A549 (cell line): ENCODE results near the gene ENTPD6.

Experiments used
- CBX2 ChIP-seq: fragments of 200-600 bp; sonication (generic); IDR thresholded peaks from 2 replicates; pipeline ENCODE4 v1.6.1; 2016; ENCODE audit warnings: low read depth, mild to moderate bottlenecking, borderline replicate concordance
- CBX8 ChIP-seq: fragments of 200-600 bp; sonication (generic); IDR thresholded peaks from 2 replicates; pipeline ENCODE4 v1.6.1; 2016
- CHD2 ChIP-seq: fragments of 150-350 bp; IDR thresholded peaks from 2 replicates; pipeline ENCODE4 v1.6.1; 2014; ENCODE audit warnings: low read length; ENCODE audit not compliant: partially characterized antibody
- FOSL2 ChIP-seq, 2 experiments: fragments of 450-650 bp in 1 of 2; fragments of >200 bp in 1 of 2; sonication (Bioruptor Twin) in 1 of 2; formaldehyde crosslinking; IDR thresholded peaks; 2 replicates each; pipeline versions ENCODE4 v1.5.0 to v1.6.1; 2016 to 2020; ENCODE audit warnings: mild to moderate bottlenecking in 1 of 2, moderate library complexity in 1 of 2
- JUN ChIP-seq, 2 experiments: fragments of >200 bp; sonication (Bioruptor Twin); formaldehyde crosslinking; IDR thresholded peaks; 2 replicates in 1 of 2; 3 replicates in 1 of 2; pipeline ENCODE4 v1.6.1; 2016 to 2017
- MYC ChIP-seq: IDR thresholded peaks from 2 replicates; pipeline ENCODE4 v1.6.1; 2012; ENCODE audit warnings: mild to moderate bottlenecking, inconsistent platforms, low read length, improper control_type of control experiment, borderline replicate concordance
- POLR2A ChIP-seq: IDR thresholded peaks from 2 replicates; pipeline ENCODE4 v1.6.1; 2012; ENCODE audit warnings: mild to moderate bottlenecking, low read length
- RAD21 ChIP-seq, 2 experiments: fragments of >200 bp in 1 of 2; sonication (Bioruptor Twin) in 1 of 2; formaldehyde crosslinking in 1 of 2; IDR thresholded peaks in 1 of 2; conservative IDR thresholded peaks in 1 of 2; 2 replicates in 1 of 2; 3 replicates in 1 of 2; pipeline ENCODE4 v1.6.1; 2012 to 2018; ENCODE audit warnings: inconsistent platforms in 1 of 2
- RCOR1 ChIP-seq: fragments of 150-350 bp; IDR thresholded peaks from 2 replicates; pipeline ENCODE4 v1.6.1; 2014; ENCODE audit warnings: antibody characterized with exemption, low read length, low read depth
- SREBF2 ChIP-seq: fragments of 450-650 bp; IDR thresholded peaks from 2 replicates; pipeline ENCODE4 v1.6.1; 2014; ENCODE audit warnings: mild to moderate bottlenecking, moderate library complexity
- TF ChIP-seq, protein P1 (sequence below): fragments of >200 bp; sonication (Bioruptor Twin); formaldehyde crosslinking; IDR thresholded peaks from 3 replicates; pipeline ENCODE4 v1.5.1; 2016
- TF ChIP-seq, protein P2 (sequence below): fragments of 200-600 bp; sonication (generic); IDR thresholded peaks from 2 replicates; pipeline ENCODE4 v1.6.1; 2016; ENCODE audit warnings: antibody characterized with exemption, mild to moderate bottlenecking, moderate library complexity
- TF ChIP-seq, protein P3 (sequence below): fragments of 450-650 bp; IDR thresholded peaks from 2 replicates; pipeline ENCODE4 v1.6.1; 2014; ENCODE audit warnings: antibody characterized with exemption

DNA sequence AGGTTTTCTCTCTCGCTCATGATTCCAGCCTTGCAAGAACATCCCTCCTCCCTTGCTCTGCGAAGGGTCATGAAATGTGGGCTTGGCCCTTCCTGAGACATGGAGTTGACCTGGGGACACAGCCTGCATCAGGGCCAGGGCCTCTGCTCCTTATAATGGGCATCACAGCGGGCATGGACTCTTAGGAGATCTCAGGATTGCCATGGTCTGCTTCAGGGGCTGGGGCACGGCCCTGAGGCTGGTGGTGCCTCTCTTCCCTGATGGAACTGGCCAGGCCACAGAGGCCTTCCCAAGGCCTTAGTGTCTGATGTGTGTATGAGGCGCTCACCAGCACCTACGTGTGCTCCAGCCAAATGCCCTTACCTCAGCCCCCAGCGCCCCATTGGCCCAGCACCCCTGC, 23.9 kb downstream of the ENTPD6 start:
- TF ChIP-seq SREBF2 (no peak), POLR2A (no peak), RCOR1 (no peak), JUN (IDR thresholded peaks at IDR 0.05) (no peak), FOSL2 (IDR thresholded peaks at IDR 0.05) (no peak), FOSL2 (CRISPR knock-in tag; IDR thresholded peaks at IDR 0.05) (no peak), CHD2 (no peak), CBX8 (no peak), CBX2 (no peak), MYC (no peak), RAD21 (conservative IDR thresholded peaks at IDR 0.05 in 1 of 2, IDR thresholded peaks at IDR 0.05 in 1 of 2) (no peak)
- TF ChIP-seq, protein P1, sequence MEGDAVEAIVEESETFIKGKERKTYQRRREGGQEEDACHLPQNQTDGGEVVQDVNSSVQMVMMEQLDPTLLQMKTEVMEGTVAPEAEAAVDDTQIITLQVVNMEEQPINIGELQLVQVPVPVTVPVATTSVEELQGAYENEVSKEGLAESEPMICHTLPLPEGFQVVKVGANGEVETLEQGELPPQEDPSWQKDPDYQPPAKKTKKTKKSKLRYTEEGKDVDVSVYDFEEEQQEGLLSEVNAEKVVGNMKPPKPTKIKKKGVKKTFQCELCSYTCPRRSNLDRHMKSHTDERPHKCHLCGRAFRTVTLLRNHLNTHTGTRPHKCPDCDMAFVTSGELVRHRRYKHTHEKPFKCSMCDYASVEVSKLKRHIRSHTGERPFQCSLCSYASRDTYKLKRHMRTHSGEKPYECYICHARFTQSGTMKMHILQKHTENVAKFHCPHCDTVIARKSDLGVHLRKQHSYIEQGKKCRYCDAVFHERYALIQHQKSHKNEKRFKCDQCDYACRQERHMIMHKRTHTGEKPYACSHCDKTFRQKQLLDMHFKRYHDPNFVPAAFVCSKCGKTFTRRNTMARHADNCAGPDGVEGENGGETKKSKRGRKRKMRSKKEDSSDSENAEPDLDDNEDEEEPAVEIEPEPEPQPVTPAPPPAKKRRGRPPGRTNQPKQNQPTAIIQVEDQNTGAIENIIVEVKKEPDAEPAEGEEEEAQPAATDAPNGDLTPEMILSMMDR = no peak
- TF ChIP-seq, protein P2, sequence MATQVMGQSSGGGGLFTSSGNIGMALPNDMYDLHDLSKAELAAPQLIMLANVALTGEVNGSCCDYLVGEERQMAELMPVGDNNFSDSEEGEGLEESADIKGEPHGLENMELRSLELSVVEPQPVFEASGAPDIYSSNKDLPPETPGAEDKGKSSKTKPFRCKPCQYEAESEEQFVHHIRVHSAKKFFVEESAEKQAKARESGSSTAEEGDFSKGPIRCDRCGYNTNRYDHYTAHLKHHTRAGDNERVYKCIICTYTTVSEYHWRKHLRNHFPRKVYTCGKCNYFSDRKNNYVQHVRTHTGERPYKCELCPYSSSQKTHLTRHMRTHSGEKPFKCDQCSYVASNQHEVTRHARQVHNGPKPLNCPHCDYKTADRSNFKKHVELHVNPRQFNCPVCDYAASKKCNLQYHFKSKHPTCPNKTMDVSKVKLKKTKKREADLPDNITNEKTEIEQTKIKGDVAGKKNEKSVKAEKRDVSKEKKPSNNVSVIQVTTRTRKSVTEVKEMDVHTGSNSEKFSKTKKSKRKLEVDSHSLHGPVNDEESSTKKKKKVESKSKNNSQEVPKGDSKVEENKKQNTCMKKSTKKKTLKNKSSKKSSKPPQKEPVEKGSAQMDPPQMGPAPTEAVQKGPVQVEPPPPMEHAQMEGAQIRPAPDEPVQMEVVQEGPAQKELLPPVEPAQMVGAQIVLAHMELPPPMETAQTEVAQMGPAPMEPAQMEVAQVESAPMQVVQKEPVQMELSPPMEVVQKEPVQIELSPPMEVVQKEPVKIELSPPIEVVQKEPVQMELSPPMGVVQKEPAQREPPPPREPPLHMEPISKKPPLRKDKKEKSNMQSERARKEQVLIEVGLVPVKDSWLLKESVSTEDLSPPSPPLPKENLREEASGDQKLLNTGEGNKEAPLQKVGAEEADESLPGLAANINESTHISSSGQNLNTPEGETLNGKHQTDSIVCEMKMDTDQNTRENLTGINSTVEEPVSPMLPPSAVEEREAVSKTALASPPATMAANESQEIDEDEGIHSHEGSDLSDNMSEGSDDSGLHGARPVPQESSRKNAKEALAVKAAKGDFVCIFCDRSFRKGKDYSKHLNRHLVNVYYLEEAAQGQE = no peak
- TF ChIP-seq, protein P3, sequence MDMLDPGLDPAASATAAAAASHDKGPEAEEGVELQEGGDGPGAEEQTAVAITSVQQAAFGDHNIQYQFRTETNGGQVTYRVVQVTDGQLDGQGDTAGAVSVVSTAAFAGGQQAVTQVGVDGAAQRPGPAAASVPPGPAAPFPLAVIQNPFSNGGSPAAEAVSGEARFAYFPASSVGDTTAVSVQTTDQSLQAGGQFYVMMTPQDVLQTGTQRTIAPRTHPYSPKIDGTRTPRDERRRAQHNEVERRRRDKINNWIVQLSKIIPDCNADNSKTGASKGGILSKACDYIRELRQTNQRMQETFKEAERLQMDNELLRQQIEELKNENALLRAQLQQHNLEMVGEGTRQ = no peak
